Muscle layer of colon (tissue), 2 donors: ENCODE results near the gene RNF145.
A peak's percentile ranks its signal among the peaks of the same experiment; 100 is the strongest.

Experiments used
- H3K27ac ChIP-seq: one replicate; pipeline ENCODE4 v1.7.0; 2013; ENCODE audit warnings: low read depth, mild to moderate bottlenecking, low read length, moderate library complexity
- H3K27me3 ChIP-seq, 2 donors: one replicate each; pipeline ENCODE4 v1.7.0; 2013; ENCODE audit warnings: low read length in 2 of 2, mild to moderate bottlenecking in 2 of 2; ENCODE audit not compliant: insufficient read depth in 2 of 2, control insufficient read depth in 1 of 2
- H3K36me3 ChIP-seq: one replicate; pipeline ENCODE4 v1.7.0; 2013; ENCODE audit warnings: mild to moderate bottlenecking, low read length; ENCODE audit not compliant: insufficient read depth
- H3K4me1 ChIP-seq: one replicate; pipeline ENCODE4 v1.7.0; 2013; ENCODE audit warnings: mild to moderate bottlenecking, low read length; ENCODE audit not compliant: insufficient read depth
- H3K4me3 ChIP-seq, 2 donors: one replicate each; pipeline ENCODE4 v1.7.0; 2013; ENCODE audit warnings: low read length in 2 of 2, low read depth in 1 of 2, mild to moderate bottlenecking in 1 of 2, moderate library complexity in 1 of 2
- H3K9ac ChIP-seq: one replicate; pipeline ENCODE4 v1.7.0; 2013; ENCODE audit warnings: low read length
- H3K9me3 ChIP-seq: one replicate; pipeline ENCODE4 v1.7.0; 2013; ENCODE audit warnings: mild to moderate bottlenecking, low read length
- donor health status: abdominal sarcoma.
- donor health status: Adenocarcinoma of cecum.

The RNF145 gene

DNA sequence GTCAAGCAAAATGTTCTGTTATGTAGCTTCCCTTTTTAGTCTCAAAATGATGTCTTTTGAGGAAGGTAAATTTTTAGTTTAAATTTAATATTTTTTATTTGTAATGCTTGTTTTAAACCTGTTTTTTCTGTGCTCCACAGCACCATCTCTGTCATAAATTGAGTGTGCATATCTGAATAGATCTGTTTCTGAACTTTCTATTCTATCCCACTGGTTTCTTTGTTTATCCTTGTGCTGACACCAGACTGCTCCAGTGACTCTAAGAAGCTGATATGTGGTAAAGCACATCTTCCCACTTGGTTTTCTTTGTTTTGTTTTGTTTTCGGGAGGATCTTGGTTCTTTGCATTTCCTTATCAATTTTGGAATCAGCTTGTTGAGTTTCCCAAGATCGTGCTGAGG is 7.1 kb upstream of the RNF145 start:
- Histone ChIP-seq H3K4me1 (no peaks in the 10 kb centered on the region), H3K27ac (no peak overlapping the region), H3K36me3 (no peaks in the 10 kb centered on the region), H3K27me3 (no peaks in the 10 kb centered on the region), H3K4me3 (no peak overlapping the region), H3K9ac (no peak overlapping the region), H3K9me3 (no peaks in the 10 kb centered on the region)

DNA sequence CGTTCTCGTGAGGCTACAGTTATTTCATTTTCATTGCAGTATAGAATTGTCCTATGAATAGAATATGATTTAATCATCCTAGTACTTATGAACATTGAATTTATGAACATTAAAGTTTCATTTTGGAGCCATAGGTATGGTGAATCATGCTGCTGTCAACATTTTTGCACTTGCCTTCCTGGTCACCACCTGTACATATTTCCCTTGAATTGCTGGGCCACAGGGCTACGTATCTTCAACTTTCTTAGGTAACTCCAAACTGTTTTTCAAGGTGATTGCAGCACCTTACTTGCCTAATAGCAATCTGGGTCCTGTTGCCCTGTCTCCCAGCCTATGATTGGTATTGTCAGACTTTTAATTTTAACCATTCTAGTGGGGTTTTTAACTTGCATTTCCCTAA is 6.5 kb upstream of the RNF145 start:
- Histone ChIP-seq H3K9ac (no peak overlapping the region), H3K4me3 (no peak overlapping the region), H3K4me1 (no peaks in the 10 kb centered on the region), H3K9me3 (no peaks in the 10 kb centered on the region), H3K36me3 (no peaks in the 10 kb centered on the region), H3K27ac (no peak overlapping the region), H3K27me3 (no peaks in the 10 kb centered on the region)

DNA sequence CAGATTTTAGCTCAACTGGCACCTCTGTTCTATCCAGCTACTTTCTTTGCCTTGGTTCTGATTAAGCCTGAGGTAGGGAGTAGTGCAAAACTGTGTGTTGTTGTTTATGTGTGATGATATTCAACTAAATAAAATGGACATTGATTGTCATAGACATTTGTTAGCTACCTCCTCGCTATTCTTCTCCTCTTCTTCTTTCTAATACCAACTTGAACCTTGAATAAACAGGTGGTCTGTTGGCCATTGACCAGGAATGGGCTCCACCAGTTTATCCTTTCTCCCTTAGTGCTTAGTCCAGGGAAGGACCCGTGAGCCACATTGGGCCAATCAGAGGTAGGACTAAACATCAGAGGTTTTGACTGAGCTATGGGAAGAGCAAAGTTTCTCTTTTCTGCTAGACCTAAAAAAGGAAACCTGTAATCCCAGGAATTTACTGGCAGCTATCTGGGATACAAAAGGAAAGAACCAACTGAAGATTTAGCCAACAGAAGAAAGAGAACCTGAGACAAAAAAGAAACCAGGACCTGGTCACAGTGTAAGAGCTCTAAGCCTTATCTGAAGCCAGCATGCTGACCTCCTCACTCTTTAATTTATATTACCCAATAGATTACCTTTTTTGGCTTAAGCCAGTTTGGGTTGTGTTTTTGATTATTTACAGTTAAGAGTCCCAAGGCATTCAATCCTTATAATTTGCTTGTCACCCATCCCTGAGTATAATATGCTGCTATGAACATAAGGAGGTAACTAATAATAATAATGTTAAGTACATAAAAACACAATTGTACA is 5.3 kb upstream of the RNF145 start:
- Histone ChIP-seq H3K36me3 (no peaks in the 10 kb centered on the region), H3K9ac (no peak overlapping the region), H3K27ac (no peak overlapping the region)

DNA sequence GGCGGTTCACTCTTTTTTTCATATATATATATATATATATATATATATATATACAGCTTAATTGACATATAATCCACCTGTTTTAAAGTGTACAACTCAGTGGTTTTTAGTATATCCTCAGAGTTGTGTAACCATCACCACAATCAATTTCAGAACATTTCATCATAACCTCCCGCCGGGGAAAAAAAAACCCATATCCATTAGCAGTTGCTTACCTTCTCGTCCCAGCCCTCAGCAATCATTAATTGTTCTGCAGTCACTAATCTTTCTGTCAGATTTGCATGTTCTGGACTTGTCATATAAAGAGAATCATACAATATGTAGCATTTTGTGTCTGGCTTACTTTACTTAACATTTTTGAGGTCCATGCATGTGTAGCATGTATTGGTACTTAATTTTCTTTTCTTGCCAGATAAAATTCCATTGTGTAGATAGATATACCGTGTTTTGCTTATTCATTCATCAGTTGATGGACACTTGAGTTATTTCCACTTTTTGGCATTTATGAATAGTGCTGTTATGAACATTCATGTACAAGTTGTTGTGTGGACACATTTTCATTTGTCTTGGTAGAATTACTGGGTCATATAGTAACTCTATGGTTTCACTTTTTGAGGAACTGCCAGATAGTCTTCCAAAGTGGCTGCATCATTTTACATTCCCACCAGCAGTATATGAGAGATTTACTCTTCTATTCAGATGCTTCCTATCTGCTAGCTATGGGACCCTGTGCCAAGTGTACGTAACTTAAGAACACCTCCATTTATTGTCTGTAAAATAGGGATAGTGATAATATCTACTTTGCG is 3.5 kb upstream of the RNF145 start:
- no peaks in the 10 kb centered on the region for H3K27me3 ChIP-seq
- H3K36me3 ChIP-seq: no peaks in the 10 kb centered on the region
- H3K9ac ChIP-seq: no peak overlapping the region
- no peaks in the 10 kb centered on the region for H3K9me3 ChIP-seq
- H3K4me3 ChIP-seq: no peak overlapping the region
- peaks cover 6% of the 10 kb centered on the region for H3K4me1 ChIP-seq
- H3K27ac ChIP-seq: no peak overlapping the region

More for the DNA sequence above, 5.3 kb upstream of the RNF145 start:
- H3K27me3 ChIP-seq: no peaks in the 10 kb centered on the region
- H3K9me3 ChIP-seq: no peaks in the 10 kb centered on the region
- H3K4me1 ChIP-seq: peaks cover 5% of the 10 kb centered on the region
- no peak overlapping the region for H3K4me3 ChIP-seq

GRCh38 chr5:159211729-159212174 is 2.4 kb upstream of the RNF145 start:
- H3K27ac ChIP-seq: no peak overlapping the region
- H3K4me1 ChIP-seq: peaks cover 13% of the 10 kb centered on the region
- H3K4me3 ChIP-seq: no peak overlapping the region
- no peaks in the 10 kb centered on the region for H3K27me3 ChIP-seq
- H3K9ac ChIP-seq: no peak overlapping the region
- H3K36me3 ChIP-seq: no peaks in the 10 kb centered on the region
- no peaks in the 10 kb centered on the region for H3K9me3 ChIP-seq

- H3K36me3 ChIP-seq: no peaks in the 10 kb centered on the region
- no peak overlapping the region for H3K27ac ChIP-seq
- no peak overlapping the region for H3K9ac ChIP-seq
- H3K4me3 ChIP-seq: no peak overlapping the region
- H3K27me3 ChIP-seq: no peaks in the 10 kb centered on the region
- no peaks in the 10 kb centered on the region for H3K9me3 ChIP-seq
- H3K4me1 ChIP-seq: peaks cover 20% of the 10 kb centered on the region
These were observed 1.5 kb upstream of the RNF145 start for GRCh38 chr5:159210846-159211245.

DNA sequence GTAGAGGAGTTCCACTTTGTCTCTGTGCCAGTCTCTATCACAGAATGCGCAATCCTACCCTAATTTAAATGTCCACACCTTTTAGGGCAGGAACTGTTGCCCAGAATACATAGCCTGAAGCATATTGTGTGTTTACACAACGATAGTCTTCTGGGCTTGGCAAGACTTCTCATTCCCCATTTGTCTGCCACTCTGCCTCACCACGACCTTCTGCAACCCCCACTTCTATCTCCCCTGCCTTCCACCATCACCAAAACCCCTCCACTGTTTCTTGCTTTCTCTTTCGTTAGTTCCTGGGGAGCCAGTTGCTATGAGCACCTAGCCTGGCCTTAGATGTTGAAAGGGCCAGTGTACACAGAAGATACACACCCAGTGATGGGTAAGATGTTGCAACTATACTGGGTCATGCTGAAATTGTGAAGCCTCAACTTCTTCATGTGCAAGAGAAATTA is 883 bp upstream of the RNF145 start:
- Histone ChIP-seq H3K9me3 (no peaks in the 10 kb centered on the region), H3K4me1 (peaks cover 26% of the 10 kb centered on the region), H3K9ac (peak overlapping the region; percentile 57), H3K4me3 (peak overlapping the region in 1 of 2 donors; percentile 86), H3K27me3 (no peaks in the 10 kb centered on the region), H3K36me3 (no peaks in the 10 kb centered on the region), H3K27ac (no peak overlapping the region)

- H3K36me3 ChIP-seq: no peaks in the 10 kb centered on the region
- H3K27ac ChIP-seq: peak overlapping the region; percentile 94
- no peaks in the 10 kb centered on the region for H3K9me3 ChIP-seq
- H3K4me3 ChIP-seq: peak overlapping the region; percentile 59 to 79
- H3K4me1 ChIP-seq: peaks cover 41% of the 10 kb centered on the region
- peak overlapping the region; percentile 95 for H3K9ac ChIP-seq
- H3K27me3 ChIP-seq: no peaks in the 10 kb centered on the region
These were observed 577 bp downstream of the RNF145 start for GRCh38 chr5:159208514-159209437.

GRCh38 chr5:159207686-159208513 is 1.5 kb downstream of the RNF145 start:
- Histone ChIP-seq H3K4me3 (peak overlapping the region; percentile 59 to 79), H3K36me3 (no peaks in the 10 kb centered on the region), H3K9me3 (no peaks in the 10 kb centered on the region), H3K27ac (peak overlapping the region; percentile 94), H3K27me3 (no peaks in the 10 kb centered on the region), H3K4me1 (peaks cover 50% of the 10 kb centered on the region), H3K9ac (peak overlapping the region; percentile 95)

DNA sequence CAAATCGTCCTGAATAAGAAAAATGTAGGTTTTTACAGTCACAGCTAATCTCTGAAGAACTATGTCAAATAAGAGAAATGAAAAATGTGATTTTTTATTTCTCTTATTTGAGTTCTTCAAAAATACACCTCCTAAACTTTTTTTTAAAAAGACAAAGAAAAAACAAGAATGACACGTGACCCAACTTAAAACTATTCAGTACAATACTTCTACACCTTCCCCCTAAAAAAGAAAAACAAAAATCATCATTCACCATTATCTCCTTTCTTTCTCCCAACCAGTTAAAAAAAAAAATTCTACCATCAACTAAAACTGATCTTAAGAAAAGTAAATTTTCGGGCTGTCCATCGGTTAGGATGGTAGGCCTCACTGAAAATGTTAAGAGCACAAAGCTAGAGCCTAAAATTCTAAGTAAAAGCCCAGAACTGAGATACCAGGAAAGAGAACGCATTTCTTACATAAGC is 2.1 kb downstream of the RNF145 start:
- Histone ChIP-seq H3K27me3 (no peaks in the 10 kb centered on the region), H3K9ac (peak overlapping the region; percentile 95), H3K27ac (peak overlapping the region; percentile 94), H3K36me3 (no peaks in the 10 kb centered on the region), H3K9me3 (no peaks in the 10 kb centered on the region), H3K4me3 (peak overlapping the region; percentile 59 to 79), H3K4me1 (peaks cover 54% of the 10 kb centered on the region)
